ENCODE results near the gene PTPRG.
"Not testable (repeated sequence)": the region's sequence is repeated elsewhere in the genome, so short reads cannot be mapped to it uniquely, and the experiment has no call there.

DNA sequence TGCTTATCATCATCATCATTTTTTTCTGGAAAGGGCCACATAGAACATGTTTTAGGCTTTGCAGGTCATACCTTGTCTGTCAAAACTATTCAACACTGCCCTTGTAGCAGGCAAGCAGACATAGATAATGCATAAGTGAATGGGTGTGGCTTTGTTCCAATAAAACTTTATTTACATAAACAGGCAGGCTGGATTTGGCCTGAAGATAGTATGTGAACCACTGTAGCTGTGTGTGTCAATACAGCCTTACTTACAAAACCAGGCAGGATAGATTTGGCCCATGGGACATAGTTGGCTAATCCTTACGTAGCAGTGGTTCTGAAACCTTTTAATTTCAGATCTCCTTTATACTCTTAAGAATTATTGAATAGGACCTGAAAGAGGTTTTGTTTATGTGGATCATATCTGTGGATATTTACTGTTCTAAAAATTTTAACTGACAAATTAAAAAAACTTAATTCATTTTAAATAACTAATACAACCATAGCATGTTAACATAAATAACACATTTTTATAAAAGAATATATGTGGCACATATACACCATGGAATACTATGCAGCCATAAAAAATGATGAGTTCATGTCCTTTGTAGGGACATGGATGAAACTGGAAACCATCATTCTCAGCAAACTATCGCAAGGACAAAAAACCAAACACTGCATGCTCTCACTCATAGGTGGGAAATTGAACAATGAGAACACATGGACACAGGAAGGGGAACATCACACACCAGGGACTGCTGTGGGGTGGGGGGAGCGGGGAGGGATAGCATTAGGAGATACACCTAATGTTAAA lies 137.1 kb downstream of the PTPRG start:
- not testable (repeated sequence) for TF ChIP-seq POLR2A (IDR thresholded peaks at IDR 0.05; ENCODE audit: low read depth, low read length); POLR2AphosphoS5 (IDR thresholded peaks at IDR 0.05; ENCODE audit: low read depth, low read length); TAF1 (IDR thresholded peaks at IDR 0.05; ENCODE audit: borderline replicate concordance, low read depth, low read length)
